WTC11 (cell line): Measurements from ENCODE around the gene EXOSC2. TPM values are rescaled to one million over a fixed set of nuclear protein-coding genes. Genes with fewer than 3 reads are reported as not detected.

Experiments
- ATAC-seq: fragments of 200-7000 bp; cut with Tn5 transposase; 2 replicates; pipeline ENCODE4 v1.10.0; 2021; ENCODE audit warnings: mild to moderate bottlenecking, moderate library complexity
- CTCF ChIA-PET: fragments of 300-600 bp; sonication (Branson Sonifier 250); formaldehyde crosslinking; loops from one replicate; lab custom pipeline; 2021; ENCODE audit warnings: antibody characterized with exemption; lab: Charles Lee
- POLR2A ChIA-PET: fragments of 350-600 bp; sonication (Branson Sonifier 250); formaldehyde crosslinking; loops from one replicate; lab custom pipeline; 2021; ENCODE audit warnings: antibody characterized with exemption; lab: Charles Lee
- DNase-seq: peaks from one replicate; pipeline ENCODE4 v3.0.0; 2021; ENCODE audit warnings: low spot score
- H3K27ac Mint-ChIP-seq: 2 replicates; pipeline ENCODE4 v1.8.0; 2021; ENCODE audit warnings: mixed read lengths
- H3K27me3 Mint-ChIP-seq: 2 replicates; pipeline ENCODE4 v1.8.0; 2021; ENCODE audit warnings: low read depth, mild to moderate bottlenecking, moderate library complexity, mixed read lengths
- H3K36me3 Mint-ChIP-seq: 2 replicates; pipeline ENCODE4 v1.8.0; 2021; ENCODE audit warnings: mixed read lengths
- H3K4me1 Mint-ChIP-seq: 2 replicates; pipeline ENCODE4 v1.8.0; 2022; ENCODE audit warnings: mixed read lengths
- H3K4me3 Mint-ChIP-seq: 2 replicates; pipeline ENCODE4 v1.8.0; 2021; ENCODE audit warnings: mild to moderate bottlenecking, moderate library complexity, mixed read lengths
- H3K9me3 Mint-ChIP-seq: 2 replicates; pipeline ENCODE4 v1.8.0; 2021; ENCODE audit warnings: mixed read lengths
- ATF6 ChIP-seq: sonication (generic); formaldehyde crosslinking; IDR thresholded peaks from 2 replicates; pipeline ENCODE4 v1.8.1; 2023; ENCODE audit warnings: mild to moderate bottlenecking, missing genetic modification reagents
- CBFB ChIP-seq: sonication (generic); formaldehyde crosslinking; IDR thresholded peaks from 2 replicates; pipeline ENCODE4 v1.8.1; 2022; ENCODE audit warnings: mild to moderate bottlenecking, low read depth, missing genetic modification reagents
- E2F1 ChIP-seq: sonication (generic); formaldehyde crosslinking; IDR thresholded peaks from 2 replicates; pipeline ENCODE4 v1.8.0; 2022; ENCODE audit warnings: mild to moderate bottlenecking, missing genetic modification reagents
- ELF4 ChIP-seq: sonication (generic); formaldehyde crosslinking; IDR thresholded peaks from 2 replicates; pipeline ENCODE4 v1.8.1; 2022; ENCODE audit warnings: low read depth, mild to moderate bottlenecking, moderate library complexity, missing genetic modification reagents
- EMX1 ChIP-seq: fragments of 250-450 bp; sonication (Bioruptor Pico); IDR thresholded peaks from 2 replicates; pipeline ENCODE4 v1.8.0; 2021; ENCODE audit warnings: mild to moderate bottlenecking
- ERG ChIP-seq: fragments of 250-450 bp; sonication (Bioruptor Pico); IDR thresholded peaks from 2 replicates; pipeline ENCODE4 v1.8.0; 2021; ENCODE audit warnings: mild to moderate bottlenecking
- ETV6 ChIP-seq: sonication (generic); formaldehyde crosslinking; IDR thresholded peaks from 2 replicates; pipeline ENCODE4 v1.8.1; 2022; ENCODE audit warnings: mild to moderate bottlenecking, missing genetic modification reagents
- HMGA2 ChIP-seq: fragments of 250-450 bp; sonication (Bioruptor Pico); IDR thresholded peaks from 2 replicates; pipeline ENCODE4 v1.4.0; 2021; ENCODE audit warnings: mild to moderate bottlenecking, moderate library complexity
- JAZF1 ChIP-seq: fragments of 250-450 bp; sonication (Bioruptor Pico); IDR thresholded peaks from 2 replicates; pipeline ENCODE4 v1.9.0; 2021; ENCODE audit warnings: moderate library complexity, mild to moderate bottlenecking, inconsistent platforms
- JUN ChIP-seq: sonication (generic); formaldehyde crosslinking; IDR thresholded peaks from 2 replicates; pipeline ENCODE4 v1.8.0; 2023; ENCODE audit warnings: mild to moderate bottlenecking, missing genetic modification reagents
- MAX ChIP-seq: sonication (generic); formaldehyde crosslinking; IDR thresholded peaks from 2 replicates; pipeline ENCODE4 v1.8.0; 2022; ENCODE audit warnings: mild to moderate bottlenecking, missing genetic modification reagents
- NR3C1 ChIP-seq: sonication (generic); formaldehyde crosslinking; conservative IDR thresholded peaks from 2 replicates; pipeline ENCODE4 v1.8.1; 2023; ENCODE audit warnings: low read depth, mild to moderate bottlenecking, missing genetic modification reagents
- SOX15 ChIP-seq: fragments of 250-450 bp; sonication (Bioruptor Pico); IDR thresholded peaks from 2 replicates; pipeline ENCODE4 v1.9.0; 2021; ENCODE audit warnings: mild to moderate bottlenecking
- SP1 ChIP-seq: sonication (generic); formaldehyde crosslinking; conservative IDR thresholded peaks from 2 replicates; pipeline ENCODE4 v1.8.1; 2022; ENCODE audit warnings: missing genetic modification reagents
- TP53 ChIP-seq: sonication (generic); formaldehyde crosslinking; IDR thresholded peaks from 2 replicates; pipeline ENCODE4 v1.8.1; 2023; ENCODE audit warnings: mild to moderate bottlenecking, missing genetic modification reagents
- ZNF138 ChIP-seq: sonication (generic); formaldehyde crosslinking; conservative IDR thresholded peaks from 2 replicates; pipeline ENCODE4 v1.8.1; 2022; ENCODE audit warnings: mild to moderate bottlenecking, moderate library complexity, missing genetic modification reagents
- ZNF263 ChIP-seq: sonication (generic); formaldehyde crosslinking; IDR thresholded peaks from 2 replicates; pipeline ENCODE4 v1.8.1; 2022; ENCODE audit warnings: low read depth, mild to moderate bottlenecking, moderate library complexity, missing genetic modification reagents
- ZNF396 ChIP-seq: fragments of 250-450 bp; sonication (Bioruptor Pico); IDR thresholded peaks from 2 replicates; pipeline ENCODE4 v1.8.0; 2021; ENCODE audit warnings: mild to moderate bottlenecking, moderate library complexity, borderline replicate concordance
- ZNF671 ChIP-seq: fragments of 250-450 bp; sonication (Bioruptor Pico); IDR thresholded peaks from 2 replicates; pipeline ENCODE4 v1.8.0; 2021; ENCODE audit warnings: mild to moderate bottlenecking
- total RNA-seq: library from RNA; stranded (reverse); gene quantifications from 3 replicates; pipeline ENCODE4 v1.2.3, GENCODE V29; 2021
- TF ChIP-seq, protein P1 (sequence below): fragments of 250-450 bp; sonication (Bioruptor Pico); IDR thresholded peaks from 2 replicates; pipeline ENCODE4 v2.1.2; 2022; ENCODE audit warnings: mild to moderate bottlenecking, moderate library complexity
- TF ChIP-seq, protein P2 (sequence below): sonication (generic); formaldehyde crosslinking; IDR thresholded peaks from 2 replicates; pipeline ENCODE4 v1.8.1; 2023; ENCODE audit warnings: mild to moderate bottlenecking, missing genetic modification reagents
- TF ChIP-seq, protein P3 (sequence below): fragments of 250-450 bp; sonication (Bioruptor Pico); IDR thresholded peaks from 2 replicates; pipeline ENCODE4 v1.9.0; 2021; ENCODE audit warnings: mild to moderate bottlenecking

Gene EXOSC2
- total RNA-seq, 1 experiment from 2014 or later, result 76.1 TPM

- TF ChIP-seq E2F1 (CRISPR knock-in tag) (no peak), TP53 (no peak), JUN (CRISPR knock-in tag) (no peak), ELF4 (CRISPR knock-in tag) (no peak), ZNF263 (CRISPR knock-in tag) (peak; percentile 31; the same call in 1 of the 2 replicates), JAZF1 (no peak), ERG (CRISPR knock-in tag) (no peak), EMX1 (CRISPR knock-in tag) (no peak), CBFB (CRISPR knock-in tag) (no peak), HMGA2 (CRISPR knock-in tag) (no peak)
- TF ChIP-seq, protein P1, sequence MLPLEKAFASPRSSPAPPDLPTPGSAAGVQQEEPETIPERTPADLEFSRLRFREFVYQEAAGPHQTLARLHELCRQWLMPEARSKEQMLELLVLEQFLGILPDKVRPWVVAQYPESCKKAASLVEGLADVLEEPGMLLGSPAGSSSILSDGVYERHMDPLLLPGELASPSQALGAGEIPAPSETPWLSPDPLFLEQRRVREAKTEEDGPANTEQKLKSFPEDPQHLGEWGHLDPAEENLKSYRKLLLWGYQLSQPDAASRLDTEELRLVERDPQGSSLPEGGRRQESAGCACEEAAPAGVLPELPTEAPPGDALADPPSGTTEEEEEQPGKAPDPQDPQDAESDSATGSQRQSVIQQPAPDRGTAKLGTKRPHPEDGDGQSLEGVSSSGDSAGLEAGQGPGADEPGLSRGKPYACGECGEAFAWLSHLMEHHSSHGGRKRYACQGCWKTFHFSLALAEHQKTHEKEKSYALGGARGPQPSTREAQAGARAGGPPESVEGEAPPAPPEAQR (CRISPR knock-in tag), result no peak
Measured at GRCh38 chr9:130662099-130662969, 31.2 kb upstream of the EXOSC2 start (continued).

GRCh38 chr9:130662970-130663257 is 30.7 kb upstream of the EXOSC2 start:
- ATAC-seq (no peak), DNase-seq (peak; percentile 36)
- Mint-ChIP-seq H3K9me3 (no peaks in the 10 kb centered on the region), H3K36me3 (peaks cover 6% of the 10 kb centered on the region; the same call in 1 of the 2 replicates), H3K4me3 (peak overlapping the region; percentile 70), H3K4me1 (peaks cover 27% of the 10 kb centered on the region)
- ChIA-PET CTCF (interaction anchor here (0.6 to 4.5 kb wide), 7 partner anchors 11 to 348 kb away, joined by 3 to 39 read pairs (median 8); partner anchors contain the start of gene EXOSC2), POLR2A (interaction anchor here (0.6 kb wide), 1 partner anchor 150 kb away, joined by 7 read pairs; no protein-coding TSS in a partner anchor)
- TF ChIP-seq ZNF396 (CRISPR knock-in tag), result no peak
- no peak for TF ChIP-seq JUN (CRISPR knock-in tag)
- no peak for TF ChIP-seq ZNF138
- no peak for TF ChIP-seq ZNF671 (CRISPR knock-in tag)
- no peak for TF ChIP-seq MAX (CRISPR knock-in tag)
- TF ChIP-seq, all 79 proteins: peak for 0
- H3K27me3 Mint-ChIP-seq, result peaks cover 100% of the 10 kb centered on the region
- no peak overlapping the region for H3K27ac Mint-ChIP-seq

DNA sequence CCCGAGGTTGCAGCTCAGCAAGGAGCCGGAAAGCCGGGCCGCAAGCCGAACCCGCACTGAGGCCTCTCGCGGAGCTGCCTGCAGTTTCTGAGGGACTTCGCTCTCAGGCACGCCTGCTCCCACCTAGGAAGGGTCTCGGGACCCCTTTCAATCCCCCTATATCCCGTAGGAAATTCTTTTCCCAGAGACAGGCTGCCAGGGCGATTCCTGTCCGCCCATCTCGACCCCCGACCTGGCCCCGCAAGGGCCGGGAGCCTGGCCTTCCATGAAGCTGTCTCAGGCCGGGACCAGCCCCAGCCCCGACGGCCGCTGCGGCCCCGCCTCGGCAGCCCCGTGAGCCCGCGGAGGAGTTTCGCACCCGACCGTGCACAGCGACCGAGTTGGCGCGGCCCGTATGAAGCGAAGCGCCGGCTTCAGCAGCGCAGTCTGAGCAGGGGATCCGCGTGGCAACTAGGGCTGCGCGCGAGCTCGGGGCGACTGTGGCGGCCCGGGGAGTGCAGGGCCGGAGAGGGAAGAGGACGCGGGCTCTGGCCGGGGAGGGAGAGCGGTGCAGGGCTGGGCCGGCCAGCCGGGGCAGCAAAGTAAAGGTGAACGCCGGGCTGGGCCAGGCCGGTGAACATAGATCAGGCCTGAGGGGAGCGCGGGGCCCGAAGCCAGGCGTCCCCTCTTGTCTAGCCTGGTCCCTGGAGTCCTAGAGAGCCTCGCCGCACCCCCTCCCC is 30.2 kb upstream of the EXOSC2 start:
- Mint-ChIP-seq H3K4me1 (peaks cover 27% of the 10 kb centered on the region), H3K27me3 (peaks cover 100% of the 10 kb centered on the region), H3K4me3 (peak overlapping the region; percentile 70), H3K36me3 (peaks cover 4% of the 10 kb centered on the region; the same call in 1 of the 2 replicates), H3K9me3 (no peaks in the 10 kb centered on the region), H3K27ac (no peak overlapping the region)
- POLR2A ChIA-PET, result interaction anchor here (0.6 kb wide), 1 partner anchor 150 kb away, joined by 7 read pairs; no protein-coding TSS in a partner anchor
- peak; percentile 62 for DNase-seq
- ATAC-seq, result peak; percentile 13; the same call in 1 of the 2 replicates
- CTCF ChIA-PET, result interaction anchor here (1.5 to 4.5 kb wide), 4 partner anchors 20 to 203 kb away, joined by 4 to 39 read pairs (median 13); partner anchors contain the start of gene EXOSC2
- TF ChIP-seq TP53 (no peak), ZNF138 (no peak), ETV6 (CRISPR knock-in tag) (no peak), JUN (CRISPR knock-in tag) (no peak), NR3C1 (CRISPR knock-in tag) (no peak), E2F1 (CRISPR knock-in tag) (no peak), SP1 (CRISPR knock-in tag) (no peak), ZNF671 (CRISPR knock-in tag) (no peak), ATF6 (no peak), SOX15 (CRISPR knock-in tag) (no peak)
- TF ChIP-seq, protein P2, sequence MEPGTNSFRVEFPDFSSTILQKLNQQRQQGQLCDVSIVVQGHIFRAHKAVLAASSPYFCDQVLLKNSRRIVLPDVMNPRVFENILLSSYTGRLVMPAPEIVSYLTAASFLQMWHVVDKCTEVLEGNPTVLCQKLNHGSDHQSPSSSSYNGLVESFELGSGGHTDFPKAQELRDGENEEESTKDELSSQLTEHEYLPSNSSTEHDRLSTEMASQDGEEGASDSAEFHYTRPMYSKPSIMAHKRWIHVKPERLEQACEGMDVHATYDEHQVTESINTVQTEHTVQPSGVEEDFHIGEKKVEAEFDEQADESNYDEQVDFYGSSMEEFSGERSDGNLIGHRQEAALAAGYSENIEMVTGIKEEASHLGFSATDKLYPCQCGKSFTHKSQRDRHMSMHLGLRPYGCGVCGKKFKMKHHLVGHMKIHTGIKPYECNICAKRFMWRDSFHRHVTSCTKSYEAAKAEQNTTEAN (CRISPR knock-in tag), result no peak
- TF ChIP-seq, protein P3, sequence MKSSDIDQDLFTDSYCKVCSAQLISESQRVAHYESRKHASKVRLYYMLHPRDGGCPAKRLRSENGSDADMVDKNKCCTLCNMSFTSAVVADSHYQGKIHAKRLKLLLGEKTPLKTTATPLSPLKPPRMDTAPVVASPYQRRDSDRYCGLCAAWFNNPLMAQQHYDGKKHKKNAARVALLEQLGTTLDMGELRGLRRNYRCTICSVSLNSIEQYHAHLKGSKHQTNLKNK (CRISPR knock-in tag), result no peak
